GM23338 (cell line): ENCODE results near the gene NAPG. TPM values are rescaled to one million over a fixed set of nuclear protein-coding genes. Genes with fewer than 3 reads are reported as not detected.

Source experiments
- ATAC-seq: fragments of 200-7000 bp; cut with Tn5 transposase; 3 replicates; pipeline ENCODE4 v1.9.1; 2020
- DNase-seq: peaks from one replicate; pipeline ENCODE4 v3.0.0-alpha.2; 2015; ENCODE audit warnings: low spot score
- H2AFZ ChIP-seq: fragments of 200-600 bp; sonication (generic); 2 replicates; pipeline ENCODE4 v1.8.0; 2016; ENCODE audit warnings: antibody characterized with exemption, mild to moderate bottlenecking, moderate library complexity
- H3F3A ChIP-seq: fragments of 200-600 bp; sonication (generic); replicated peaks from 2 replicates; pipeline ENCODE4 v1.8.0; 2017; ENCODE audit warnings: antibody characterized with exemption, mixed run types, low read depth
- H3K27ac ChIP-seq: fragments of 200-600 bp; sonication (generic); 2 replicates; pipeline ENCODE4 v1.6.1; 2016; ENCODE audit warnings: low read depth
- H3K27me3 ChIP-seq: fragments of 200-600 bp; sonication (generic); 2 replicates; pipeline ENCODE4 v1.8.0; 2016; ENCODE audit warnings: mild to moderate bottlenecking, mixed run types, moderate library complexity; ENCODE audit not compliant: insufficient read depth
- H3K36me3 ChIP-seq: fragments of 200-600 bp; sonication (generic); 2 replicates; pipeline ENCODE4 v1.8.0; 2016; ENCODE audit warnings: mild to moderate bottlenecking; ENCODE audit not compliant: insufficient read depth
- H3K4me1 ChIP-seq: fragments of 200-600 bp; sonication (generic); 2 replicates; pipeline ENCODE4 v1.8.0; 2016; ENCODE audit warnings: mild to moderate bottlenecking, moderate library complexity; ENCODE audit not compliant: insufficient read depth
- H3K4me2 ChIP-seq: fragments of 200-600 bp; sonication (generic); 2 replicates; pipeline ENCODE4 v1.7.1; 2017; ENCODE audit warnings: mixed run types
- H3K4me3 ChIP-seq: fragments of 200-600 bp; sonication (generic); 2 replicates; pipeline ENCODE4 v1.6.1; 2016; ENCODE audit warnings: mixed run types
- H3K79me2 ChIP-seq: fragments of 200-600 bp; sonication (generic); replicated peaks from 2 replicates; pipeline ENCODE4 v1.8.0; 2017; ENCODE audit warnings: mild to moderate bottlenecking; ENCODE audit not compliant: insufficient read depth
- H3K9me2 ChIP-seq: fragments of 200-600 bp; sonication (generic); 2 replicates; pipeline ENCODE4 v1.8.0; 2017; ENCODE audit not compliant: insufficient read depth
- H4K20me1 ChIP-seq: fragments of 200-600 bp; sonication (generic); replicated peaks from 2 replicates; pipeline ENCODE4 v1.8.0; 2017; ENCODE audit warnings: mild to moderate bottlenecking; ENCODE audit not compliant: insufficient read depth
- H3K27ac Mint-ChIP-seq: 2 replicates; pipeline ENCODE4 v1.8.0; 2020; ENCODE audit warnings: inconsistent platforms, mild to moderate bottlenecking, moderate library complexity, mixed read lengths
- H3K27me3 Mint-ChIP-seq: 3 replicates; pipeline ENCODE4 v1.8.0; 2022; ENCODE audit warnings: low read depth, mild to moderate bottlenecking, moderate library complexity, mixed read lengths, inconsistent platforms; ENCODE audit not compliant: insufficient read depth, poor library complexity
- H3K36me3 Mint-ChIP-seq: 3 replicates; pipeline ENCODE4 v1.8.0; 2021; ENCODE audit warnings: low read depth, mild to moderate bottlenecking, inconsistent platforms, moderate library complexity, mixed read lengths
- H3K4me1 Mint-ChIP-seq: 3 replicates; pipeline ENCODE4 v1.8.0; 2020; ENCODE audit warnings: mild to moderate bottlenecking, inconsistent platforms, mixed read lengths
- H3K4me3 Mint-ChIP-seq: 3 replicates; pipeline ENCODE4 v1.8.0; 2021; ENCODE audit warnings: moderate library complexity, mild to moderate bottlenecking, inconsistent platforms, mixed read lengths
- H3K9me3 Mint-ChIP-seq: 3 replicates; pipeline ENCODE4 v1.8.0; 2020; ENCODE audit warnings: moderate library complexity, mild to moderate bottlenecking, inconsistent platforms, mixed read lengths
- CREB1 ChIP-seq: fragments of 250-450 bp; sonication (Bioruptor Pico); IDR thresholded peaks from 2 replicates; pipeline ENCODE4 v1.5.0; 2020; ENCODE audit warnings: low read depth, mild to moderate bottlenecking, moderate library complexity
- CTCF ChIP-seq, 2 experiments: fragments of 200-600 bp in 1 of 2; sonication (generic) in 1 of 2; conservative IDR thresholded peaks; 2 replicates each; pipeline versions ENCODE4 v1.5.1 to v1.6.1; 2016 to 2017; ENCODE audit warnings: antibody characterized with exemption in 2 of 2, low read depth in 2 of 2, mild to moderate bottlenecking in 2 of 2, moderate library complexity in 1 of 2
- JUNB ChIP-seq: IDR thresholded peaks from one replicate; pipeline ENCODE4 v1.6.1; 2016; ENCODE audit warnings: antibody characterized with exemption; ENCODE audit not compliant: unreplicated experiment
- STAT1 ChIP-seq: IDR thresholded peaks from one replicate; pipeline ENCODE4 v1.6.1; 2016; ENCODE audit warnings: antibody characterized with exemption; ENCODE audit not compliant: unreplicated experiment
- ZNF114 ChIP-seq: fragments of 250-450 bp; sonication (Bioruptor Pico); IDR thresholded peaks from 2 replicates; pipeline ENCODE4 v1.5.0; 2020; ENCODE audit warnings: mild to moderate bottlenecking, moderate library complexity
- ZNF331 ChIP-seq: fragments of 250-450 bp; sonication (Bioruptor Pico); IDR thresholded peaks from 2 replicates; pipeline ENCODE4 v1.5.0; 2020; ENCODE audit warnings: low read depth, mild to moderate bottlenecking, moderate library complexity
- ZNF462 ChIP-seq: fragments of 250-450 bp; sonication (Bioruptor Pico); IDR thresholded peaks from 2 replicates; pipeline ENCODE4 v1.5.0; 2020; ENCODE audit warnings: mild to moderate bottlenecking, moderate library complexity
- polyA plus RNA-seq: library from polyadenylated mRNA; unstranded; fragments of >200 nt; fragmentation: Nextera tagmentation; extraction: Ambion mirVana; gene quantifications from 2 replicates; pipeline ENCODE4 v1.2.1, GENCODE V29; 2016
- total RNA-seq: library from RNA; depleted of rRNA; stranded (reverse); fragments of >200 nt; shearing (Covaris generic); gene quantifications from 2 replicates; pipeline ENCODE4 v1.2.3, GENCODE V29; 2014
- TF ChIP-seq, protein P1 (sequence below): IDR thresholded peaks from 2 replicates; pipeline ENCODE4 v1.6.1; 2016; ENCODE audit warnings: antibody characterized with exemption

Gene NAPG
- total and polyA plus RNA-seq, 2 experiments from 2014 or later = 26.8 to 40.1 TPM

- TF ChIP-seq ZNF462 (CRISPR knock-in tag) = no peak
- no peak for TF ChIP-seq CTCF (conservative IDR thresholded peaks at IDR 0.05; ENCODE audit: low read depth in 2 of 2)
- TF ChIP-seq ZNF331 (CRISPR knock-in tag) = no peak
- no peak for TF ChIP-seq ZNF114 (CRISPR knock-in tag)
Observed at GRCh38 chr18:10524507-10525370, 1.1 kb upstream of the NAPG start (continued).

- Mint-ChIP-seq H3K4me3 (peak overlapping the region; percentile 94), H3K27me3 (peaks cover 7% of the 10 kb centered on the region), H3K9me3 (no peaks in the 10 kb centered on the region), H3K36me3 (no peaks in the 10 kb centered on the region), H3K4me1 (peaks cover 30% of the 10 kb centered on the region), H3K27ac (no peak overlapping the region)
- H4K20me1 ChIP-seq = peaks cover 18% of the 10 kb centered on the region
- peak overlapping the region; percentile 29; the same call in 1 of the 2 replicates for H2AFZ ChIP-seq
- no peak for TF ChIP-seq JUNB
- TF ChIP-seq, protein P1, sequence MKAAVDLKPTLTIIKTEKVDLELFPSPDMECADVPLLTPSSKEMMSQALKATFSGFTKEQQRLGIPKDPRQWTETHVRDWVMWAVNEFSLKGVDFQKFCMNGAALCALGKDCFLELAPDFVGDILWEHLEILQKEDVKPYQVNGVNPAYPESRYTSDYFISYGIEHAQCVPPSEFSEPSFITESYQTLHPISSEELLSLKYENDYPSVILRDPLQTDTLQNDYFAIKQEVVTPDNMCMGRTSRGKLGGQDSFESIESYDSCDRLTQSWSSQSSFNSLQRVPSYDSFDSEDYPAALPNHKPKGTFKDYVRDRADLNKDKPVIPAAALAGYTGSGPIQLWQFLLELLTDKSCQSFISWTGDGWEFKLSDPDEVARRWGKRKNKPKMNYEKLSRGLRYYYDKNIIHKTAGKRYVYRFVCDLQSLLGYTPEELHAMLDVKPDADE = no peak
- no peak for TF ChIP-seq ZNF331 (CRISPR knock-in tag)
- TF ChIP-seq CREB1 (CRISPR knock-in tag) = no peak
- TF ChIP-seq STAT1 = no peak
- no peak for TF ChIP-seq CTCF (conservative IDR thresholded peaks at IDR 0.05; ENCODE audit: low read depth in 2 of 2)
- H3K4me3 ChIP-seq = peak overlapping the region; percentile 94; the same call in 1 of the 2 replicates
- H3K27me3 ChIP-seq = no peaks in the 10 kb centered on the region
- ATAC-seq = no peak
- peak overlapping the region; percentile 68 for H3K4me2 ChIP-seq
- H3K79me2 ChIP-seq = peaks cover 40% of the 10 kb centered on the region
- H3K27ac ChIP-seq = no peak overlapping the region
- no peaks in the 10 kb centered on the region for H3F3A ChIP-seq
- H3K36me3 ChIP-seq = no peaks in the 10 kb centered on the region
- no peak for DNase-seq
- peaks cover 5% of the 10 kb centered on the region; the same call in 1 of the 2 replicates for H3K4me1 ChIP-seq
- H3K9me2 ChIP-seq = no peaks in the 10 kb centered on the region
Observed at GRCh38 chr18:10525371-10525691, 496 bp upstream of the NAPG start.
